Central memory CD4-positive, alpha-beta T cell (primary cell): ENCODE measurements around the gene TPRG1L.

Experiments used
- DNase-seq: peaks from one replicate; pipeline ENCODE4 v3.0.0; 2022

The TPRG1L gene

DNA sequence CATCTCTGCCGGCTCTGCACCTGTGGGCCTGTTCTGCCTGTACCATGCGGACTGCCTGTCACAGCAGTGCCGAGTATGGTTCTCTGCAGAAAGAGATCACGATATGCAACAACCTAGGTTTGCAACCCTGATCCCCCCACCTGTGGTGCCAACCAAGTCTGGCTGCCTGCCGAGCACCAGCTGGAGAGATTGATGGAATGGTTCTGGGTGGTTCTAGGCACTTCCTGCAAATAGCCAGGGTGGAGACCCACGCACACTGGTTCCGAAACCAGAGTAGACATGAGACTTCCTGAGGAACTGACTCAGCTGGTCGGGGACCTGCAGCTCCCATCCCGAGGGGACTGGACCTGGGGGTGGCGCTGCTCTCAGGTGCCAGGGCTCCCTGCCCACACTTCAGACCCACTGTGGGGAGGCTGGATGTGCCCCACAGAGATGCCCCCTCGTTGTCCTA, 5.4 kb downstream of the TPRG1L start:
- no peak for DNase-seq

DNA sequence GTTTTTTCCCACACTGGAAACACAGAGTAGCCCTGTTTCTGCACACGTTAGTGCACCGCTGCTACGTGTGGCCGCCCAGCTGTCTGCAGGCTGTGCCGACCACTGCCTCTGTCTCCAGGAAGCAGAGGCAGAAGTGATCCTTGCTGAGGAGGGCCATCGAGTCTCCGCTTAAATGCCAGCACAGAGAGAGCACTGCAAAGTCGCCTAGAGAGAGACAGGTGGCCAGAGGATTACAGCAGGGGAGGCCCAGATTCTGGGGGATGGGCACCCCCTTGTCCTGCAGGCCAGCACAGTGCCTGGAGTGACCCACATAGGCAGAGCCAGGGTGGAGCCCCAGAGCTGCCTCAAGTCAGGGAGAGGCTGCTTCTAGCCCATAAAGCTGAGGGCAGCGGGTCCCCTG, 6.1 kb downstream of the TPRG1L start:
- DNase-seq = no peak

DNA sequence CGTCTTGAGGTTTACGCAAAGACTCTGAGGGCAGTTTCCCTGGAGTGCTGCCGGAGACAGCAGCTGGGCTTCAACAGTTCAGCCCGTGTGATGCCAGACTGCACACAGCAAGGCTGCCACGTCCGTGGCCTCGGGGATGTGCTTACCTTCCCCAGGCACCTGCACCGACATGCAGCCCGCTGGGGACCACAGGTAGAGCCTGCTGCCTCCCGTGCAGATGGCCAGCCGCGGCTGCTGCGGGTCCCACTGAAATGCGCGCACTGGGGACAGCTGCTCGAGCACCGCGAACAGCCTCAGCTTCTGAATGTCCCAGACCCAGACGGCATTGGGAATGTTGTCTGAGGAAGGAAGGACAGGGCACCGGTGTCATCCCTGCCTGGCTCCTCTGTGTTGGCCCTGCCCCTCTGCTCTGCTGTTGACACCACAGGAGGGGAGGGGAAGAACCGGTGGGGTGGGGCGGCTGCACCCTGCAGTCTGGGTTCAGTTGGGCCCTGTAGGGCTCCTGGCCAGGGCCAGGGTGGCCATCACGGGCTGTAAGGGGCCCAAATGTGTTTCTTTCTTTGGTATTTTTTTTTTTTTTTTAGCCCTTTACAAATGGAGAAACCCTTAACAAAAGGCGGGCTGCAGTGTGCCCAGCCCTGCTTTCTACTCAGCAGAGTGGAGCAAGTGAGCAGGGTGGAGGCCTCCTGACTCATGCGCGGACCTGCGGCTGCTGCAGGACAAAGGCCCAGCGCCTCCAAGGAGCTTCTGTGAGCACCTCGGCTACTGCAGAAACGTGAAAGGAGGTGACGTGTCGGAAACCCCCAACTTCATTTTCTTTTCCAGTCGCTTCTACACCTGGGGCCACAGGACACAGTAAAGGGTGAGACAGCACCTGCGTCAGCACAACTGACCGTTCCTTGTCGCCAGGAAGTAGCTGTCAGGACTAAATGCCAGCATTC, 6.8 kb downstream of the TPRG1L start:
- DNase-seq = no peak

DNA sequence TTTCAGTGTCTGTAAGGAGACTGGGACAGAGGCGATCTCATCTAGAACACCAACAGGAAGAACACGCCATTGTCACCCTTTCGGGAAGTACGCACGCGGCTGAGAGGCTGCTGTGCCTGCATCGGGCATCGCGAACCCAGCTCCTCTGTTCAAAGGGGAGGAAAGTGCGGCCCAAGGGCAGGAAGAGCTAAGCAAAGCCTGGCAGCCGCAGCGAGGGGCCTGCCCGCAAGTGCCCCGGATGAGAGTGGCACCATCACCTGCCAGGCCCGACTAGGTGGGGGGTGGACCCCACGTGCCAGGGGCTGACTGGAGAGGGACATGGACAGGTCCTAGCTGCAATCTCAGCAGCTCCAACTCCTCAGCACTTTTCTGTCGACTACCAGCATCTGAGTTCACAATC, 7.5 kb downstream of the TPRG1L start:
- no peak for DNase-seq

DNA sequence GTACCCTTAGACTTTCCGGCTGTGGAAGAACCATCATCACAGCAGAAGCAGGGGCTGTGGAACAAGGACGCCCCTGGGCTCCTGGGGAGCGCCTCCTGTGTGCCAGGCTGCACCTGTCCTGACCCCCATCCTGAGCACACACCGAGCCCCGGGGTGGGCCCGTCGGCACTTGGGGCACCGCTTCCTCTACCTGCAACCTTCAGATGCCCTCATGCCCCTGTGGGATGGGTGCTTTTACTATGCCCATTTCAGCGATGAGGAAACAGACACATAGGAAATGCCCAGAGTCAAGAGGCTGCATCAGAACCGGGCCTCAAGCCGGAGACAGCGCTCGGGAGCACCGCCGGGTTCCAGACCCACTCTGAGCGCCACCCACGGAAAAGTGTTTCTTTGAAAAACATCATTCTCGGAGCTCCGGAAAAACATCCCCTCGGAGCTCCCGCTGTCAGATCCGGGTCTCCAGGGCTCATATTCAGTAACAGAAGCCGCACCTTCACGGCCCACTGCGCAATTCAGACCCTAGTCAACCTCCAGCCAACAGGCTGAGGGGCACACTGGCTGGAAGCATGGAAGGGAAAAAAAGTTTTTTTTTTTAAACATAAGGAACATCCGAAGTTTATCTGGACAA, 8.0 kb downstream of the TPRG1L start:
- DNase-seq = no peak

DNA sequence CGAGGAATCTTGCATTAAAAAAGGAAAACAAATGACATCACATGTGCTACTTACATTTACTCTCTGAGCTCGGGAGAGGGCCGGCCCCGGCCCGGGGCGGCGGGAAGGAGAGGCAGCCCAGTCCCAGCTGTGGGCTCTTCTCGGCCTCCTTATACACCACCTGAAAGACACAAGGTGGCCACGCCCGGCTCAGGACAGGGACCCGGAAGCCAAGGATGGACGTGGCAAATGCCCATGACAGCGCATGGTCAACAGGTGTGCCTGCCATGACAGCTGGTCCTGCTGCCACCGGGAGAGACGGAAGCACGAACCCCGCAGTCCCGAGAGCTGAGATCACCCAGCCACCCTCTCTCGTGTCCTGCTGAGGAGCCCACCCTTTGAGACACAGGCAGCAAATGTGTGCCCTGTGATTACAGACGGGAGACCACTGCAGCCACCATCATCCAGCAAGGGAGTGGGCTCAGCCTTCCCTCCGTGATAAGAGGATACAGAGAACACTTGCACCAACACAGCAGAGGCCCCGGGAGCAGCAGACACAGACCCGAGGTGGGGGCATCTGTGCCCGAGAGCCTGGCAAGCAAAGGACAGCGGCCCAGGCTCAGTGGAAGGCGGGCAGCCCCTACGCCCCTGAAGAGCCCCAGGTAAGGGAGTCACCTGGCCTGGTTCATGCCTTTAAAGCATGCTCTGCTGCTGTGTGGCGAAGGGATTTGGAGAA, 8.7 kb downstream of the TPRG1L start:
- DNase-seq = no peak

DNA sequence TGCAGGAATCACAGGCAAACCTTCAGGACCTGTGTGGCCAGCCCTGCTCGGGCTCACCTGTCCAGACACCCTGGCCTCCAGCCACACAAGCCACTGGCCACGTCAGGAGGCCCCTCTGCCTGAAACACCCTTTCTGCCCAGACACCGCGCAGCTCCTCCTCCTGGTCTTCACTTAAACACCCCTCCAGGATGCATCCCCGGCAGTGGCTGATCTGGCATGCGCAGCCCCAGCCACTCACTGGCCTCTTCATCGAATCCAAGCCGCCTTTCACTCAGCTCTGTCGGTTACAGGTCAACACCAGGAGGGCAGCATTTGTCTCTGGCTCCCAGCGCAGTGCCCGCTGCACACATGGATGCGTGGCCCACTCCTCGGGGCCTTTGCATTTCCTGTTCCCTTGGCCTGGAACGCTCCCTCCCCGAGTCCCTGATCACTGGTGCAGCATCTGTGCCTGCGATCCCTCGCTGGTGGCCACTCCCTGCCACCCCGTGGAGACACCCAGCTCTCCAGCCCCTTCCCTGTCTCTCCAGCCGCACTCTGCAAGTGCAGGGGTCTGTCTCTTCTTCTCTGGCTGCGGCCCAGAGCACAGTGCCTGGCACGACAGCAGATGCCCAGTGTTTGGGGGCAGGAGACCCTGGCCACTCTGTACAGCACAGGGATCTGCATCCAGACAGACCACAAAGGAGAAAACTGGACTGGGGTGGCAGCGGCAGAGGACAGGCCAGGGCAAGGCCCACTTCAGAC, 9.4 kb downstream of the TPRG1L start:
- no peak for DNase-seq

DNA sequence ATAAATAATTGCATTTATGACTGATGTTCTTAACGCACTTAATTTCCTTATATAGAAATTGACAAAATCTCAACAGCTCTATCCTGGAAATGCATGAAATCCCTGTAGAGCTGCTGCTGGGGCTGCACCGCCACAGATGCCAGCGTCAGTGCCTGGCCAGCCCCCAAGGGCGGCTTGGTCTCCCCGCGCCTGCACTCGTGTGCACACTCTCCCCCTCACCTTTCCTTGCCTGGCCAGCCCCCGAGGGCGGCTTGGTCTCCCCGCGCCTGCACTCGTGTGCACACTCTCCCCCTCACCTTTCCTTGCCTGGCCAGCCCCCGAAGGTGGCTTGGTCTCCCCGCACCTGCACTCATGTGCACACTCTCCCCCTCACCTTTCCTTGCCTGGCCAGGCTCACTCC, 11.3 kb downstream of the TPRG1L start:
- DNase-seq = no peak

DNA sequence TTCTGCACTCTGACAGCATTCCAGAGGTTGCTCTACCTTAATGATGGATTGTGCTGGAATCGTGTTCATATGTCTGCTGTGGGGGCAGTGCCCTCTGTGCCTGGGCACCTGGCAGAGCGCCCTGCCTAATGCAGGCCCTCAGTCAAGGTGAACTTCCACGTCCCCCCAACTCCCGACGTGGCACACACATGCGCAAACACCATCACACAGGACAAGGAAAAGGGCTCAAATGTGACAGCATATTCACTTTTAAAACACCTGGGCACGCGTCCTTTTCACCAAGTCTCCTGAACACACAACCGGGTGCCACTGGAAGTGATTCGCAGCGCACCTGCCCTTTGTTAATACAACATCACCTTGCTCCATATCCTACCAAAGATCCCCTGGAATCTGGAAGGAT, 11.7 kb downstream of the TPRG1L start:
- no peak for DNase-seq

DNA sequence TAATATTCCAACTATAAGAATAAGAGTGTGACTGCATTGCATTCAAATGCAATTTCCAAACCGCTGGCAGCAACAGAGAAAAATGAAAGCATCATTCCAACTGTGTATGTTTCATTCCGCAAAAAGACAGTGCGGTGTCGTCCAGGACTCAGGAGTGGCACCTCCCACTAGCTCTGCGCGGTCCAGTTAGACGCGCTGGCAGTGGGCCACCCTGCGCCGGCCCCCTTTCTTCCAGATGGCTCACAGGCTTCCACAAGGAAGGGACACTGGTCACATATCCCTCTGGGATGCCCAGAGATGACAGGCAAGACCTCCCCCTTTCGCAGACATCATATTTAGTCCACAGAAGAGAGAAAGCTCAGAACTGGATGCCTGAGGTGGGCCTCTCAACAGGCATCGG, 13.2 kb downstream of the TPRG1L start:
- DNase-seq = no peak

DNA sequence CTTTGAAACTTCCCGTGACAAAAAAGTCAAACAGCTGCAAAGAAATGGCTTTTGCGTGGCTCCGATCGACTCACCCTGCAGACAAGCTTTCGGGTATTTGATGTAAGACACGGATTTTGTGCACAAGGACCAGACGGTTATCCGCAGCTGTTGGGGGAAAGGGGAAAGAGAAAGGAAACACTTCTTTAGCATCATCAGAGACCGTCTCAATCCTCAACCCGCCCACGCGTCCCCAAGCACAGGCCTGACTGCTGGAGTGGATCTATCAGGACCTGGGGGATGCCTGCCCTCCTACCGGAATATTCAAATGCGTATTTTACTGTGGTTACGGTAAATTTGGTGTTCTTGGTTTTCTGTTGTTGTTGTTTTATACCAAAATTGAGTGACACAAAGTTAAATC, 13.9 kb downstream of the TPRG1L start:
- no peak for DNase-seq

DNA sequence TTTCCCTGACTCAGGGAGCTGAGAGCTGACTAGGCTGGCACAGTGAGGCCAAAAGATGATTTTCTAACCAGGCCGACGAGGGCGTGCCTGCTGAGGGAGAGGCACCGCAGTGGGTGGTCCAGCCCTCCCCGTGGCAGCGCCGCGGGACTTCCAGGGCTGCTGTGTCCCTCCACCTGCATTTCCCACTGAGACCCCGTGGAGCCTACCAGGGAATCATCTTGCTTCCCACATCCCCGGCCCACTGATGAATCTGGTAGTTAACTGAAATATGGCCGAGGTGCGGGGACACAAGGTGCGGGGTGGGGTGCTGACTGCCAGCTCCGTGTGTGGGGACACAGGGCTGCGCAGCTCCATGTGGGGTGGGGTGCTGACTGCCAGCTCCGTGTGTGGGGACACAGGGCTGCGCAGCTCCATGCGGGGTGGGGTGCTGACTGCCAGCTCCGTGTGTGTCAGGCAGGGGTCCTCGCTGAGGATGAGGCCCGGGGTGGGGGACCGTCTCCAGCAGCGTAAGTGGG, 14.6 kb downstream of the TPRG1L start:
- no peak for DNase-seq

DNA sequence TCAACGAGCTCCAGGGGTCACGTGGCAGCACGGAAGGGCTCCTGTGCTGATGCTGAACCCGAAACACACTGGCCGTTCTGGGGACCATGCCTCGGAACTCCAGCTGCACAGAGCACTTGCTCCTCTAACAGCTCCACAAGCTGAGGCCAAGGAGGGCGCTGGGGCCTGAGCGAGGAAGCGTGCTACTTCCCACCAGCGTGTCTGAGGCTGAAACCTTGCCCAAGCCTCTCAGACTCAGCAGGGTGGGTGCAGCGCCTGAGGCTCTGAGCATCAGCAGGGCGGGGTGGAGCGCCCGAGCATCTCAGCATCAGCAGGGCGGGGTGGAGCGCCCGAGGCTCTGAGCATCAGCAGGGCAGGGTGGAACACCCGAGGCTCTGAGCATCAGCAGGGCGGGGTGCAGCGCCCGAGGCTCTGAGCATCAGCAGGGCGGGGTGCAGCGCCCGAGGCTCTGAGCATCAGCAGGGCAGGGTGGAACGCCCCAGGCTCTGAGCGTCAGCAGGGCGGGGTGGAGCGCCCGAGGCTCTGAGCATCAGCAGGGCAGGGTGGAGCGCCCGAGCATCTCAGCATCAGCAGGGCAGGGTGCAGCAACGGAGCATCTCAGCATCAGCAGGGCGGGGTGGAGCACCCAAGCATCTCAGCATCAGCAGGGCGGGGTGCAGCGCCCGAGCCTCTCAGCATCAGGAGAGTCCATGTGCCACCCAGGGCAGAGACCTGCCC, 15.5 kb downstream of the TPRG1L start:
- no peak for DNase-seq

DNA sequence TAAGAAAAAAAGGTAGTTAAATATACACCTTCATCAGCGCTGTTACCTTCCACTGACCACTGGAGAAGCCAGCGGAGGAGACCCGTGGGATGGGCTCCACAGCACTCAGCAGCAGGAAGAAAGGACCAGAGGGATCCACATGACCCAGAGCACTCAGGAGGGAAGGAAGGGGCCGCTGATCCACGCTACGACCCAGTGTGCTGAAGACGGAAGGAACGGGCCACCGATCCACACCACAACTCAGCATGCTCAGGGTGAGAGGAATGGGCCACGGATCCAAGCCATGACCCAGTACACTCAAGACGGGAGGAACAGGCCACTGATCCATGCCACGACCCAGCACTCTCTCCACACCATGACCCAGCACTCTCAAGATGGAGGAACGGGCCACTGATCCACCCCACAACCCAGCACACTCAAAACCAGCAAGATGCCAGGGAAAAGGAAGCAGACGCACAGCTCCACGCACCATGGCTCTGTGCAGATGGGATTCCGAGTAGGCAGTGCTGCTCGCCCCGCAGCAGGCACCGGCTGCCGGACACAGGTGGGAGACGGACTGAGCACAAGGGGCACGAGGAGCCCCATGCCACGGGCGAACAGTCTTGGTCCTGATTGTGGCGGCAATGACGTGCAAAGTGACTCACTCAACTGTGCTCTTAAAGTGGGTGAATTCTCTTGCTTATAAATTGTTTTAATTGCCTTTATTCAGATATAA, 16.4 kb downstream of the TPRG1L start:
- no peak for DNase-seq

DNA sequence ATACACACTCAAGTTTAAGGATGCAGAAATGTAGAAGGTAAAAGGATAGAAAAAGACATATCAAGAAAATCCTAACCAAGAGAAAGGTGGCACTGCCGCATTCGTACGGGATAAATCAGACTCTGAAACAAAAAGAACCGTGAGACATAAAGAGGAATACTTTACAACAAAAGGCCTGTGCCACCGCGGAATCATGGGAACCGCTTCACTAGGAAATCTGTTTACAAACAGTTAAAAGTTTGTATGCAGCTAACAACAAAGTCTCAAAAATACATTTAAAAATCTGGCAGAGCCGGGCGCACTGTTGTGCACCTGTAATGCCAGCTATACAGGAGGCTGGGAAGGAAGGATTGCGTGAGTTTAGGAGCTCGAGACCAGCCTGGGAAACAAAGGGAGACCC, 17.0 kb downstream of the TPRG1L start:
- no peak for DNase-seq

DNA sequence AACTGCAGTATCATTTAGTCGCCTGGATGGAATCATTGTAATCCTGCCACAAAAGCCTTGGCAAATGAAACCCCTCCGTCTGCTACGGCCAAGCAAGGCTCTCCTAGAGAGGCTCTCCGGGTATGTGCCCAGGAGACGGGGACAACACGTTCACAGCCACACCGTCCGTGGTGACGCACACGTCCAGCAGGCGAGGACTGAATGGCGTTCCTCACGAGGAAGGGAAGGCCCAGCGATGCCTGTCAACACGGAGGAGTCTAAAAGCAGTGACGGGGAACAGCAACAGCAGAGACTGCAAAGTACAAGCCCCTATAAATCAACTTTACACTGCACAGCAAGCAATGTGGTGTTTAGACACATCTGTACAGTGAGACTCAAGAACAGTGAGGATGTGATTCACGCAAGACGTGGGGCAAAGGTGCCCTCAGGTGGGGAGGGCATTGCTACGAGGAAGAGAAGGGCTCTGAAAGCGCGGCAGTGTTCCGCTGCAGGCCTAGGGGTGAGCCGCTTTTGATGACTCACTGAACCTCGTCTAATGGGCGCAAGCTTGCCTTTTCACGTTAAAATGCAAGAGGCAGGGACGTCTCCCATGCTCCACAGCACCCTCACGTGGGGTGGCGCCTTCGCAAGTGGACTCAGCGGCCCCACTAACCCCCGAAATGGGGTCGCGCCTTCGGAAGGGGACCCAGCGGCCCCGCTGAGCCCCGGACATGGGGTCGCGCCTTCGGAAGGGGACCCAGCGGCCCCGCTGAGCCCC, 18.3 kb downstream of the TPRG1L start:
- DNase-seq = no peak

DNA sequence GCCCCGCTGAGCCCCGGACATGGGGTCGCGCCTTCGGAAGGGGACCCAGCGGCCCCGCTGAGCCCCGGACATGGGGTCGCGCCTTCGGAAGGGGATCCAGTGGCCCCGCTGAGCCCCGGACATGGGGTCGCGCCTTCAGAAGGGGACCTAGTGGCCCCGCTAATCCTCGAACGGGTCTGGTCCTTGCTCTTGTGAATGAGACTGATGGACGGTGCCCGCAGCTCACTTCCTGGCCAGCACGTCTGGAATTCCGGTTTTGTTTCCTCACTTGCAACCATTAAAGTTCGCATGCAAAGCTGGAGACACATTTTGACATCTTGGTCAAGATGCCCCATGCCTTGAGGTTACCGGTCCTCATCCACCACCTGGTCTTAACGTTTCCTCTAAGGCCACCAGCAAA, 19.5 kb downstream of the TPRG1L start:
- no peak for DNase-seq

DNA sequence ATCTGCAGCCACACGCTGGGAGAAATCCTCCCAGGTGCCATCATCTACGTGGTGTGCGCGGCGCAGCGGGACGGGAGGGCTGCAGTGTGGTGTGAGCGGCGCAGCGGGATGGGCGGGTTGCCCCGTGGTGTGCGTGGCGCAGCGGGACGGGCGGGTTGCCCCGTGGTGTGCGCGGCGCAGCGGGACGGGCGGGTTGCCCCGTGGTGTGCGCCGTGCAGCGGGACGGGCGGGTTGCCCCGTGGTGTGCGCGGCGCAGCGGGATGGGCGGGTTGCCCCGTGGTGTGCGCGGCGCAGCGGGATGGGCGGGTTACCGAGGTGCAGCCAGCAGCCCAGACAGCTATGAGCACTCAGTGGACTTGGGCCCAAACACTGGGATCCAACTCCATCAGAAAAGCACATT, 20.4 kb downstream of the TPRG1L start:
- no peak for DNase-seq

DNA sequence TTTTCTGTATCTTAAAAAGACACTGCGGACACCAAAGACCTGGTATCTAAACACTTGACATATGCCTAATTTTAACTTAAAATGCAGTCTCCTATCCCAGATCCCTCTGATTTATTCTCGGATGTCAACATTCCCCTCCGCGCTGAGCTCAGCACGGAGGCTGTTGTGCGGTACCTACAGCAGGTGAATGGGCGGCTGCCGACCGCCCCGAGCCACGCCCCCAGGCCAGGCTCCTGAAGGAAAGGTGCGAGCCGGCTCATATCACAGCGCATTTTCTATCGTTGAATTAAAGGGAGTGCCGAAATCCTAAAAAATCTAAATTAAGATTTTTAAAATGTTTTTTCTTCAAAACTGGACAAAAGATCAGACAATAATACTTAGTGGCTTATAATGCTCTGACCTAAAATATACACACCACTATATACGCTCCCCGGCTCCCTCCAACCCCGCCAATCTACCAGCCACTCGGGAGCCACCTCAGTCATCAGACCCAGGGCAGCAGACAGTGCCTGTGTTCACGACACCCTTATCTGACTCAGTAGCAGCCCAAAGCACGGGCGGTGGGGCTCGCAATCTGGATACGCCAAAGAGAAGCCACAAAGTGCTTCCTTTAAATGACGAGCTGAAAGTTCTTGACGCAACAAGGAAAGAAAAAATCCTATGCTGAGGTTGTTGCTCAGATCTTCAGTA, 21.0 kb downstream of the TPRG1L start:
- DNase-seq = no peak

DNA sequence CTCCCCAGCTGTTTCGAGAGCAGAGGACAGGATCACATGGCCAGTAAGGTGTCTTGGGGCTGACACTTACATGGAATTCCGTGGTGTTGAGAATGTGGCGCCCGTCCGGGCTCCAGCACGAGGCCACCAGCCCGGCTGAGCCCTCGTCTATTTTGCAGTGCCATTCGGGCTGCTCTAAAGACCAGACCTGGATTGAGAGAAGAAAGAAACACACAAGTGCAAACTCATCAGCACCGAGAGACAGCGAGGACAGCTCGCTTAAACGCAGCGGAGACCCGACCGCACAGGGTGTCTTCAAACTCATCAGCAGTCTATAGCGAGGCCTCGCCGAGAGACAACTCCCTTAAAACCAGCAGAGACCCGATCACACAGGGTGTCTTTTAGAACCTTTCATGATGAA, 21.8 kb downstream of the TPRG1L start:
- DNase-seq = no peak
